HG03066 (cell line): ENCODE results near the gene CD302.
"Not testable (repeated sequence)": the region's sequence is repeated elsewhere in the genome, so short reads cannot be mapped to it uniquely, and the experiment has no call there.

Source experiments
- ATAC-seq: cut with Tn5 transposase; IDR thresholded peaks from one replicate; pipeline ENCODE4 v1.9.1; 2021; ENCODE audit warnings: low read depth; ENCODE audit not compliant: unreplicated experiment

Gene CD302

GRCh38 chr2:159795841-159796690, 1.9 kb downstream of the CD302 start:
- no peak for ATAC-seq

GRCh38 chr2:159793326-159793725, 4.7 kb downstream of the CD302 start:
- ATAC-seq = no peak

- no peak for ATAC-seq
These were observed 5.4 kb downstream of the CD302 start for GRCh38 chr2:159792599-159792998.

- ATAC-seq = no peak
These were observed 6.0 kb downstream of the CD302 start for GRCh38 chr2:159792036-159792435.

GRCh38 chr2:159790323-159790722, 7.7 kb downstream of the CD302 start:
- peak; percentile 69 for ATAC-seq

- no peak for ATAC-seq
These were observed 9.8 kb downstream of the CD302 start for GRCh38 chr2:159788253-159788652.

GRCh38 chr2:159787647-159788046, 10.4 kb downstream of the CD302 start:
- ATAC-seq = not testable (repeated sequence)

GRCh38 chr2:159786938-159787337, 11.1 kb downstream of the CD302 start:
- ATAC-seq = no peak

GRCh38 chr2:159785195-159785594, 12.8 kb downstream of the CD302 start:
- ATAC-seq = no peak

GRCh38 chr2:159784744-159785143, 13.3 kb downstream of the CD302 start:
- ATAC-seq = not testable (repeated sequence)

GRCh38 chr2:159783556-159783955, 14.5 kb downstream of the CD302 start:
- no peak for ATAC-seq

- no peak for ATAC-seq
These were observed 21.7 kb downstream of the CD302 start for GRCh38 chr2:159776321-159776720.

GRCh38 chr2:159775021-159775420, 23.0 kb downstream of the CD302 start:
- no peak for ATAC-seq

- ATAC-seq = no peak
These were observed 23.5 kb downstream of the CD302 start for GRCh38 chr2:159774370-159774990.

GRCh38 chr2:159773886-159774285, 24.1 kb downstream of the CD302 start:
- ATAC-seq = no peak

GRCh38 chr2:159773426-159773825, 24.6 kb downstream of the CD302 start:
- no peak for ATAC-seq

GRCh38 chr2:159769147-159769546, 28.9 kb downstream of the CD302 start:
- no peak for ATAC-seq

GRCh38 chr2:159762075-159762474, 35.9 kb downstream of the CD302 start:
- no peak for ATAC-seq

GRCh38 chr2:159760326-159760725, 37.7 kb downstream of the CD302 start:
- no peak for ATAC-seq

GRCh38 chr2:159759577-159759976, 38.4 kb downstream of the CD302 start:
- ATAC-seq = no peak

GRCh38 chr2:159758686-159759085, 39.3 kb downstream of the CD302 start:
- no peak for ATAC-seq

- ATAC-seq = no peak
These were observed 39.8 kb downstream of the CD302 start for GRCh38 chr2:159758239-159758638.
